NCI-H1436 treated with DMSO at 0.1 percent for 48 hours (cell line): ENCODE results near the gene PREX1.

Experiments
- DNase-seq: peaks from one replicate; lab custom pipeline; 2025; lab: John Stamatoyannopoulos, UW

Gene PREX1

DNA sequence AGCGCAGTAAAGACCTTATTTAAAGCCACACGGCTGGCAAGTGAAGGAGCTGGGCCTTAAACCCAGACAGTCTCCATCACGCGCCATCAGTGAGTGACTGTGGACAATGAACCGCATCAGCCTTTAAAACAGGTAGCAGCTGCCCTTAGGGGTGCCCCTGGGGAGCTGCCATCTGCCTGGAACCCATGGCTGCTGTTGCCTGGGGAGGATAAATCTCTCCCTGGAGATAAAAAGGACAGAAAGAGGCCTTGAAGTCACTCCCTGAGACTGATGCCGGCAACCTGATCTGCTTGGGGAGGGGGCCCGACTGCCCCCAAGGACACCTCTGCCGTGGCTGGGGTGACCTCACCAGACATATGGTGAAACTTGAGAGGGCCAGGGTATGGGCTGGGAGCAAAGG is 73.5 kb downstream of the PREX1 start:
- no peak for DNase-seq

GRCh38 chr20:48752963-48753362 is 74.8 kb downstream of the PREX1 start:
- no peak for DNase-seq

- no peak for DNase-seq
These were observed 75.9 kb downstream of the PREX1 start for GRCh38 chr20:48751871-48752270.

DNA sequence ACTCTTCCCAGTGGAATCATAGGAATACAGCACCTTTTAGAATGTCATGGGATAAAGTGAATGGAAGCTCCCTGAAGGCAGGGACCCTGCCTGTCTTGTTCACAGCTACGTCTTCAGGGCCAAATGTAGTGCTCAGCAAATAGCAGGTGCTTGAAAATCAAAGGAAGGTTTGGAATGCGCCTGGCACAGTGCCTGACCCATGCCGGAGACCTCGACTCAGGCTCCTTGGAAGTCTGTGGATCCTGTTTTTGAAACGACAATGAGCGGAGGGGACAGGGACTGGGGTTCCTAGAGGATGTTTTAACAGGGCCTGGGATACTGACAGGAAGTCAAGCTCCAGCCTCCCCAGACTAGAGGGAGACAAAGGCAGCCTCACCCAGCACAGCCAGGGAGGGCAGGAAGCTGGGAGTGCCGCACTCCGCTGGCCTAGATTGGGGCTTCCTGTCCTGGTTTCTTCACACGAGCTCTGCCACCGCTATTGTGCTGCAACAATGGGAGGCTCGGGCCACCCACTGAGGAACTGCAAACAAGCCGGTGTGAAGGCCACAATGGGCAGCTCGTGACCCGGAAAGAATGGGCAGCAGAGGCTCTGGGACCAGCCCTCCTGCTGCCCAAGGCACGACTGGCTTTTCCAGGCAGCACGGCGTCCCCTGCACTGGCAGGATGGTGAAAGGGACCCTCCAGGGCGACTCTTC is 76.7 kb downstream of the PREX1 start:
- no peak for DNase-seq

DNA sequence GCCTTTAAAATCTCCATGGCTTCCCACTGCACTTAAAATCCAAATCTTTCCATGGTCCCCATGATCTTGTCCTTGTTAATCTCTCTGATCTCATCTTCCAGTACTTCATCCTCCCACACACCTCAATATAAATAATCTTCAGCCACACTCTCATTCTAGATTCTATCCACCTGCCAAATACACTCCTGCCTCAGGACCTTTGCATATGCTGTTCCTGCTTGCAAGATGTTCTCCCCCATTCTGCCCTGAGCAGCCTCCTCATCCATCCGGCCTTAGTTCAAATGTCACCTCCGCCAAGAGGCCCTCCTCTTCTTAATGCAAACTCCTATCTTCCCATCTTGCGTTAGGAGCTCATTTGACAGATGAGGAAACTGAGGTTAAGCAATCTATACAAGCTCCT is 77.4 kb downstream of the PREX1 start:
- no peak for DNase-seq

- no peak for DNase-seq
These were observed 78.4 kb downstream of the PREX1 start for GRCh38 chr20:48749437-48749836.

DNA sequence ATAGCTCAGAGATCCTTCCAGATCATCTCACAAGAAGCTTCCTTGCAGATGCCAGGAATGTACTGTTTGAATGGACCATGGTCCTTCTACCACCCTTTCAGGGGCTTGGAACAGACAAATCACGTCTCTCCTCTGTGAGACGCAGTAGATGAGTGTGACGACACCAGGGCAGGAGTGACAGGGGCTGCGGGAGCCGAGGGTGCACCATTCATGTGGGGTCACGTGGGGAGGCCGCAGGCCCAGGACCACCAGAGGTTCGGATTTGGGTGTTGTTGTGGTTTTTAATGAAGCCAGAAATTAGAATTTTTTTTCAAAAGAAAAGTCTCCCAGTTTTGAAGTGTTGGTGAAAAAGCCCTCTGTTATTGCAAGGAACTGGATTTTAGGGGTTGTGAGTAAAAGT is 79.2 kb downstream of the PREX1 start:
- no peak for DNase-seq

GRCh38 chr20:48747840-48748414 is 79.9 kb downstream of the PREX1 start:
- DNase-seq = no peak

DNA sequence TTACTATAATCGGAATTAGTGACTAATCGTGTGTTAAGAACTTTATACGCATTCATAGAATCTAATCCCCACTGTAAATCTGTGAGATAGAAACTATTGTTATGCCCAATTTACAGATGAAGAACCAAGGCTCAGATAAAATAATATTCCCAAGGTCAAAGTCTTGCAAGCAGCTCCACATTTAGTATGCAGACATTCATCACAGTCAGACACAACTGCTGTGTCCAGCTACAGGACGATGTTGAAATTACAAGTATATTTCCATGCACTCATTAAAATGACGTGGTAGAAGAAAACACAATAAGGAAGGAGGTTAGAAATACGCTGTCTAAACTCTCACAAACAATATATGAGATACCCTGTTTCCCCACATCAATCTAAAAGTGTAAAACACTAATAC is 82.5 kb downstream of the PREX1 start:
- no peak for DNase-seq

DNA sequence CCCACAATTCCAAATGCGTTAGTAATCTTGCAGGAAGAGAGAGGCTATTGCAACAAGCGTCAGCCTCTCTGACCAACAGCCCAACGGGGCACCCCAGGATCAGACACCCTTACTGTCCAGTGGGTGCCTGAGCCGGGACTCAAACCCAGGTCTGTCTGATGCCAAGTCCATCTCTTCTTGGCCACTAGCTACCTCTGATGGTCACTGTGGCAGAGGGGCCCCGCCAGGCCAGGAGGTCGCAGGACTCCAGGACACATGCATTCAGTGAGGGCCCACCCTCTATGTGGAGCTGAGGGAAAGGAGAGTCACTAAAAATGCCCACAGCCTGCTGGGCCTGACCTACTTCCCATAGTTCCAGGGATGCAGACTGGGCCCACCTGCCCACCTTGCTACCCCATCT is 83.3 kb downstream of the PREX1 start:
- no peak for DNase-seq

GRCh38 chr20:48743807-48744206 is 84.0 kb downstream of the PREX1 start:
- no peak for DNase-seq

DNA sequence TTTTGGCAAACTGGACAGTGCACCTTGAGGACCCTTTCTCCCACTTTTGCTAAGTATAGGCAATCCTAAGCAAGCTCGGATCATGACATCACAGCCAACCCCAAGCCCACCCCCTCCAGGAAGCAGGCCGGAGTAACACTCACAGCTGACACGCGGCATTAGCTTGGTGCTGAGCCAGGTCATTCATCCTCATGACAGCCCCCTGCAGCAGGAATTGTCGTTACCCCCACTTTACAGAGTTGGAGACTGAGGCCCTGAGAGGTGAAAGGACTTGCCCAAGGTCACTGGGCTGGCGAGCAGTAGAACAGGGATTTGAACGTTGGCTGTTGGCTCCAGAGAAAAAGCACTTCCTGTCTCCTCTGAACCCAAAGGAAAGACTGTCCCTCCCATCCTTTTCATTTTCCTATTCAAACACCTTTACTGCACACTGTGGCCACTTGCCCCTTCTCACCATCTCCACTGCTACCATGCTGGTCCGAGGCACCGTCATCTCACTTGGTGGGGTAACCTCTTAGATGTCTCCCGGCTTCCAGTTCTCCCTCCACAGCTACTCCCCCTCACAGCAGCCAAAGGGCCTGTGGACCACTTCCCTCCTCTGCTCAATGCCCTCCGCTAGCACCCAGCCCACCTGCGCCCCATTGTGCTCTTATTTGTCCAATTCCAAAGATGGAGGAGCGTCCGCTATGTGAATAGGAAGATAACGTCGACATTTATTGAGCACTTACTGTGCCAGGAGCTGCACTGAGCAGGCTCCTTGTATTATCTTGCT is 84.7 kb downstream of the PREX1 start:
- no peak for DNase-seq

GRCh38 chr20:48742233-48742632 is 85.6 kb downstream of the PREX1 start:
- no peak for DNase-seq

- no peak for DNase-seq
These were observed 86.1 kb downstream of the PREX1 start for GRCh38 chr20:48741669-48742068.

GRCh38 chr20:48740712-48741111 is 87.1 kb downstream of the PREX1 start:
- DNase-seq = no peak

DNA sequence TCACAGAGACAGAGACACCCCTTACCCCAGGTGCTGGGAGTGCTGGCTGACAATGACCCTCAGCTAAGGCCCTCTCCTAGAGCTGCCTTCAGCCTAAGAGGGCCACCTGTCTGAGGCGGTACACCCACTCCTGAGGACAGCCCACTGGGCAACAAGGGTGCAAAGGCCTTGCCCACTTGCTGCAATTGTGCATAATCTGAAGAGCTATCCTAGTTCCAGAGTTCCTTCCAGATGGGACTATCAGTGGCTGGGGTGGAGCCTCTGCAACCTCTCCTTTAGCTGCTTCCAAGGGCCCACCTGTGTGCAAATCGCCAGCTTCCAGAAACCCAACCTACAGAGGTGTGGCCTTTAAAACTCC is 87.5 kb downstream of the PREX1 start:
- no peak for DNase-seq

DNA sequence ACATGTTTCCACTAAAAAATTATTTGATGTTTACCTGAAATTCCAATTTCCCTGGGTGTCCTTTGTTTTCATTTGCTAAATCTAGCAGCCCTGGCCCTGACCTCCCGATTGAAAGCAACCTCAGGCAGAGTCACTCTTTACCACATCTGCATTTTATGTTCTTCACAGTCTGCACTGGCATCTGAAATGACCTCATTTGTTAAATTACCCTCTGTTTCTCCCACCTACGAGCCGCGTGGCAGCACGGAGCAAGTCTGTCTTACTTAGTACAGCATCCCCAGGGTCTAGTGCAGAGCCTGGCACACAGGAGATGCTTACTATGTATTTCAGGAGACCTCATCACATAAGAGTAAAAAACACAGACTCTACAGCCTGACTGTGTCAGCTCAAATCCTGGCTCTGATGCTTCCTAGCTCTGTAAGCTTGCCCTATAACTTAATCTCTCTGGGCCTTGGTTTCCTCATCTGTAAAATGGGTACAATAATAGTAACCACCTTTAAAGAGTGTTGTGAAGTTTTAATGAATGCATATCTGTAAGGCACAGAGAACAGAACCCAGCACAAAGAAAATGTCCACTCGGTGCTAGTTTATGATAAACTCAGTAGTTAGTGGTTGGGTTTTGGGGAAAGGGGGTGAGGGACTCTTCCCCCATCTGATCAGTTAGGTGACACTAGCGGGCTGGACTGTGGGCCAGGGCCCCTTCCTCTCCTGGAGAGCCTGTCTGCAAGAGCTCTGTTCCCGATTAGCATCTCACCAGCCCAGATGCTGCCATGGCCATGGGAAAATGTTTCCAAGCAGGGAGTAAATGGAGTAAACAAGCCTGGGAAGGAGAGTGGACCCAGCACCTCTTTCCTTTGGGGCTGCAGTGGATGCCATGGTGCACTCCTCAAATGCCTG is 88.2 kb downstream of the PREX1 start:
- DNase-seq = no peak

DNA sequence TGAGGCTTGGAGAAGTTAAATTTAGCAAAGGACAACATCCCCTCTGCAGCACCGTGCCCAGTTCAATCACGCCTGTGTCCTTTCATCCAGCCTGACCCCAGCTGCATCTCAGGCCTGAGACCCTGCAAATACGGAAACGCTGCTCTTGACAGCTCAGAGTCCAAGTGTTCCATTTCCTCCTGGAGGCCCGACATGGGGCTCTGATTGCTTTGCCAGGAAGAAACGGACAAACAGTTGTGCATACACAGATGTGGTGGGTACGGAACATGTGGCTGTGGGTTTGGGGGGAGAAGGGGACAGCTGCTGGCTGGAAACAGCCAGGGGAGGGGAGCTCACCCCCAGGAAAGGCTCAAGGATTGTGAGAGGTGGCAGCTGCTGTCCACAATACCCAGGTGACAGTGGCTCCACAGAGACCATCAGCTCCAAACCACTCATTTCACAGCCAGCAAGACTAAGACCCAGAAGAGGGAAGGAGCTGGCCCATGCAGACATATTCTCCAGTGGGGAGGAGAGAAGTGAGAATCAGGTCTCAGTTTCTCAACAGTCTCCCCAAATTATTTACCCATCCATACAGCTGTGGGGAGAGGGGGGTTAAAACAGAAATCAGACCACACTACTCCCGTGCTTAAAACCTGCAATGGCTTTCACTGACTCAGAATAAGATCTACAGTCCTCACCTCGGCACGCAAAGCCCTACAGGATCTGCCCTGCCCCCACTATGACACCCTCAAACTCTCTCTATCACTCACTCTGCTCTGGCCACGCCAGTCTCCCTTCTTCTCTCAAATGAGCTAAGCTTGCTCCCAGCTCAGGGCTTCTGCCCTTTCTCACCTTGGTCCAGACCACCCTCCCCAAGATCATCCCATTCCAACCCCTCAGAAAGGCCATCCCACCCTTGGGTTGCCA is 89.1 kb downstream of the PREX1 start:
- no peak for DNase-seq

DNA sequence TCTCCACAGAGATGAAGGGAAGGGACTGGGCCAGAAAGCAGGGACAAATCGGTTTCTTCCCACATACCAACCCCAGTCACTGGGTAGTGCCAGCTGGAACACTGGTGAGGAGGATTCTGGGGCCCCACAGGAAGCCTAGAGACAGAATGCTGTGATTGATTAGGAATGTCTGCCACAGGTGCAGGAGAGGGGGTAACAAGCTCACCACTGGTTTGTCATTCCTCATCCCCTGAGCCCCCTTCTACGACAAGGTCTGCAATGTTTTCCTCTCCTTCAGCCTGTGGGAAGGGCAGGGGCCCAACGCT is 89.8 kb downstream of the PREX1 start:
- no peak for DNase-seq

- no peak for DNase-seq
These were observed 90.2 kb downstream of the PREX1 start for GRCh38 chr20:48737434-48738093.

DNA sequence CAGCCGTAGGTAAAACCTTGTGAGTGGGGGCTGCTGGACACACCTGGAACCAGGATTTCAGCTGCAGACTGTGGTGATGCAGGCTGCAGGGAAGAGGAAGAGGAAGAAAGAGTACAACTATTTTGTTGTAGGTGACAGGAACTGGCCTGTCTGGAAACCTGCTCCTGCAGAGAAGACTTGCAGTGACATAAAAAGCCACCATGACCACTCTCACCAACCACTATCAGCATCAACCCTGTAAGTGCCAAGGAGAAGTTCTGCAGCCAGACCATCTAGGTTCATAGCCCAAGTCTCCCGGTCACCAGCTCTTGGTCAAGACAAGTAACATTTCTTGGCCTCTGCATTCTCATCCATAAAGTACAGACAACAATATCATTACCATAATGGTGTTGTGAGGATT is 91.2 kb downstream of the PREX1 start:
- no peak for DNase-seq
